ENCODE data around the gene EMSY.

DNA sequence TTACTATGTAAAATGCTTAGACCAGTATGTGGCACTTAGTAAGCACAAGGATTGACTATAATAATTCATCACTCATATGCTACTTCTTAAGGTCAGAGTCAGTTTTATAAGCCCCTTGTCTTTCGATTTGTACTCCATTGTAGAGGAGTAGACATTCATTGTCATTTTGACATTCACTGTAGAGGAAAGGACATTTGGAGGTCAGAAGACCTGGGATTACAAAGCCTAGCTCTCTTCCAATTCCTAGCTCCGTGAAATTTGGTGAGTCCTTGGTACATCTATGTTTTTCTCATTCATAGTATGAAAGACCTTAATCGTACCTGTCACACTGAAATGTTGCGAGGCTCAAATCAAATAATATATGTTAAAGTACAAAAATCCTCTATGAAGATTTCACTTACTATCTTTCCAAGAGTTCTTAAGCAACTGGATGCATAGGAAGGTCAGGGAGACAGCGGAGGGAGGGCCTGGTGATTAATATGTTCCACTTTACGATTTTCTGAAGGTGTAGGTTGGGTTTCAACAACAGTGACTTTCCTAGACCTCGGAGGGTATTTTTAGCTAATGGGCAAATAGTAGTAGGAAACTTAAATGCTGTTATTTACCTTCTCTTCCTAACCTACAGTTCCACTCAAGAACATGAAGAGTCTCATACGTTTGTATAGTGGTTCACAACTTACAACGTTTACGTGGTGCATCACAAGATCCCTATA, 1.4 kb upstream of the EMSY start:
- no peak for TF ChIP-seq POLR2A (IDR thresholded peaks at IDR 0.05)
- TF ChIP-seq POLR2AphosphoS5 (IDR thresholded peaks at IDR 0.05) = no peak
- TF ChIP-seq, protein P1, sequence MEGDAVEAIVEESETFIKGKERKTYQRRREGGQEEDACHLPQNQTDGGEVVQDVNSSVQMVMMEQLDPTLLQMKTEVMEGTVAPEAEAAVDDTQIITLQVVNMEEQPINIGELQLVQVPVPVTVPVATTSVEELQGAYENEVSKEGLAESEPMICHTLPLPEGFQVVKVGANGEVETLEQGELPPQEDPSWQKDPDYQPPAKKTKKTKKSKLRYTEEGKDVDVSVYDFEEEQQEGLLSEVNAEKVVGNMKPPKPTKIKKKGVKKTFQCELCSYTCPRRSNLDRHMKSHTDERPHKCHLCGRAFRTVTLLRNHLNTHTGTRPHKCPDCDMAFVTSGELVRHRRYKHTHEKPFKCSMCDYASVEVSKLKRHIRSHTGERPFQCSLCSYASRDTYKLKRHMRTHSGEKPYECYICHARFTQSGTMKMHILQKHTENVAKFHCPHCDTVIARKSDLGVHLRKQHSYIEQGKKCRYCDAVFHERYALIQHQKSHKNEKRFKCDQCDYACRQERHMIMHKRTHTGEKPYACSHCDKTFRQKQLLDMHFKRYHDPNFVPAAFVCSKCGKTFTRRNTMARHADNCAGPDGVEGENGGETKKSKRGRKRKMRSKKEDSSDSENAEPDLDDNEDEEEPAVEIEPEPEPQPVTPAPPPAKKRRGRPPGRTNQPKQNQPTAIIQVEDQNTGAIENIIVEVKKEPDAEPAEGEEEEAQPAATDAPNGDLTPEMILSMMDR (IDR thresholded peaks at IDR 0.05 in 8 of 11, conservative IDR thresholded peaks at IDR 0.05 in 3 of 11) = no peak

Data from spleen (tissue), 7 donors.